SU-DHL-6 (cell line): Measurements from ENCODE around the gene ASTN2.

Experiments
- H2AFZ ChIP-seq: fragments of 200-600 bp; sonication (generic); 2 replicates; pipeline ENCODE4 v1.6.1; 2014; ENCODE audit warnings: low read depth, mild to moderate bottlenecking, moderate library complexity, mixed read lengths, antibody characterized with exemption, low read length; ENCODE audit not compliant: severe bottlenecking
- H3F3A ChIP-seq: fragments of 200-600 bp; shearing (Covaris generic); 2 replicates; pipeline ENCODE4 v1.6.0; 2016; ENCODE audit warnings: antibody characterized with exemption, mild to moderate bottlenecking; ENCODE audit not compliant: insufficient read depth
- H3K27ac ChIP-seq: fragments of 200-600 bp; sonication (generic); 2 replicates; pipeline ENCODE4 v1.5.1; 2016; ENCODE audit warnings: low read depth, mild to moderate bottlenecking, low read length, moderate library complexity, mixed read lengths
- H3K27me3 ChIP-seq: fragments of 200-600 bp; sonication (generic), shearing (Covaris generic); 2 replicates; pipeline ENCODE4 v1.6.0; 2014; ENCODE audit warnings: mild to moderate bottlenecking, low read length
- H3K36me3 ChIP-seq: fragments of 200-600 bp; sonication (generic); 2 replicates; pipeline ENCODE4 v1.6.1; 2014; ENCODE audit warnings: mild to moderate bottlenecking, low read length, mixed read lengths
- H3K4me2 ChIP-seq: fragments of 300-600, 200-600 bp; shearing (Covaris generic), sonication (generic); 2 replicates; pipeline ENCODE4 v1.6.0; 2014; ENCODE audit warnings: low read length, low read depth, mild to moderate bottlenecking; ENCODE audit not compliant: poor library complexity, severe bottlenecking
- H3K4me3 ChIP-seq: fragments of 200-600 bp; sonication (generic); 2 replicates; pipeline ENCODE4 v1.5.1; 2014; ENCODE audit warnings: antibody characterized with exemption, low read length, mild to moderate bottlenecking, mixed read lengths; ENCODE audit not compliant: insufficient read depth, poor library complexity, severe bottlenecking
- H3K79me2 ChIP-seq: fragments of 200-600 bp; sonication (generic); 2 replicates; pipeline ENCODE4 v1.6.1; 2014; ENCODE audit warnings: mild to moderate bottlenecking, low read length, moderate library complexity; ENCODE audit not compliant: insufficient read depth
- H3K9ac ChIP-seq: fragments of 200-600 bp; sonication (generic); 2 replicates; pipeline ENCODE4 v1.7.0; 2014; ENCODE audit warnings: mild to moderate bottlenecking, low read length
- H3K9me2 ChIP-seq: fragments of 200-600 bp; sonication (generic); replicated peaks from 2 replicates; pipeline ENCODE4 v1.6.1; 2014; ENCODE audit warnings: low read length; ENCODE audit not compliant: insufficient read depth
- H3K9me3 ChIP-seq: fragments of 200-600 bp; sonication (generic); 2 replicates; pipeline ENCODE4 v1.6.1; 2014; ENCODE audit warnings: low read length, mixed read lengths; ENCODE audit not compliant: insufficient read depth
- H4K20me1 ChIP-seq: fragments of 200-600 bp; sonication (generic); 2 replicates; pipeline ENCODE4 v1.6.1; 2014; ENCODE audit warnings: low read depth, mild to moderate bottlenecking, antibody characterized with exemption, low read length, moderate library complexity, mixed read lengths
- EZH2phosphoT487 ChIP-seq: fragments of 200-600 bp; sonication (generic), shearing (Covaris generic); conservative IDR thresholded peaks from 2 replicates; pipeline ENCODE4 v1.6.1; 2018; ENCODE audit warnings: mild to moderate bottlenecking, antibody characterized with exemption, low read length, moderate library complexity, mixed read lengths
- TF ChIP-seq, protein P1 (sequence below): fragments of 200-600 bp; sonication (generic); IDR thresholded peaks from one replicate; pipeline ENCODE4 v1.5.1; 2017; ENCODE audit warnings: antibody characterized with exemption, mild to moderate bottlenecking, low read length, moderate library complexity; ENCODE audit not compliant: insufficient read depth, poor library complexity, severe bottlenecking

The ASTN2 gene

DNA sequence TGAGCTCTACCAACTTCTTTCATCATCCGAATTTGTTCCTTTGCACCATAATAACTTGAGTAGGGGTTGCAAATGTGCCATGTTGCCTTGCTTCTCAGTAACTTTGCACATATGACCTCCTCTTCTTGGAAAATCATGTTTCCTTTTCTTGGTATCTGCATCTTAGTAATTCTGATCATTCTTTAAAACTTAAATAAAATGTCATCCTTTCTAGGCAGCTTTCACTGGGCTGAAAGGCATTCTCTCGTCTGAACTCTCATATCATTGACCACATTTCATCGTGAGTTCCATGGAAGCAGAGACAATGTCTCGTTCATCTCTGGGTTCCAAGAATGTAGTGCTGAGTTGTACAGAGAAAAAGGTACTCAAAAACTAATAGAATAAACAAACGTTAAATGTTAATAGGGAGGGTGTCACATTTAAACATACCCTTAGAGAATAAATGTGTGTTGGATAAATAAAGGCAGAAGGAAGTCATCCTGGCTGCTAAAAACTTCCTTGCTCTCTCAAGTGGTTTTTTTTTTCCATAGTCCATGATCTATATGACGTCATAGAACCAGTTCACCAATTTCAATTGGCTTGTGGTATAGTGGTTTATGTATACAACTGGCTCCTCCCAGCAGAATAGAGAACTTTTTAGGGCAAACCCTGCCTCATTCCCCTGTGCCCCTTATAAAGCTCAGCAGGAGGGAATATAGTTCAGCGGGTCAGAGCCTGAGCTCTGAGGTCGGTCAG is 945.9 kb downstream of the ASTN2 start:
- no peak overlapping the region for H3K4me2 ChIP-seq
- no peak overlapping the region for H3K9ac ChIP-seq
- TF ChIP-seq, protein P1, sequence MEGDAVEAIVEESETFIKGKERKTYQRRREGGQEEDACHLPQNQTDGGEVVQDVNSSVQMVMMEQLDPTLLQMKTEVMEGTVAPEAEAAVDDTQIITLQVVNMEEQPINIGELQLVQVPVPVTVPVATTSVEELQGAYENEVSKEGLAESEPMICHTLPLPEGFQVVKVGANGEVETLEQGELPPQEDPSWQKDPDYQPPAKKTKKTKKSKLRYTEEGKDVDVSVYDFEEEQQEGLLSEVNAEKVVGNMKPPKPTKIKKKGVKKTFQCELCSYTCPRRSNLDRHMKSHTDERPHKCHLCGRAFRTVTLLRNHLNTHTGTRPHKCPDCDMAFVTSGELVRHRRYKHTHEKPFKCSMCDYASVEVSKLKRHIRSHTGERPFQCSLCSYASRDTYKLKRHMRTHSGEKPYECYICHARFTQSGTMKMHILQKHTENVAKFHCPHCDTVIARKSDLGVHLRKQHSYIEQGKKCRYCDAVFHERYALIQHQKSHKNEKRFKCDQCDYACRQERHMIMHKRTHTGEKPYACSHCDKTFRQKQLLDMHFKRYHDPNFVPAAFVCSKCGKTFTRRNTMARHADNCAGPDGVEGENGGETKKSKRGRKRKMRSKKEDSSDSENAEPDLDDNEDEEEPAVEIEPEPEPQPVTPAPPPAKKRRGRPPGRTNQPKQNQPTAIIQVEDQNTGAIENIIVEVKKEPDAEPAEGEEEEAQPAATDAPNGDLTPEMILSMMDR: no peak
- TF ChIP-seq EZH2phosphoT487: no peak

DNA sequence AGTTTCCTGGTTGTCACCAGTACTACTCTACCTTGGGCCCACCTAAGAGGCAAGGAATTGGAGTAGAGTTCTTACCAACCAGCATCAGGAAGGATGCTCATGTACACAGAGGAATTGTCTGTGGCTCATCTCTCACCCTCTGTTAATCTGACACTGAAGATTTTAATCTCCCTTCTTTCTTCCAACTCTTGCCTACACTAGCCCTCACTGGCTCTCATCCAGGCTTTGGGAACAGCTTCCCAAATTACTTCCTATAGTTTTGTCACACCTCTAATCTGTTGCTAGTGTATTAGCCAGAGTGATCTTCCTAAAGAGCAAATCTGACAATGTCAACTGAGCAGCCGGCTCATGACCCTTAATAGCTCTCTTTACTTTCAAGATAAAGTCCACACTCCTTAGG is 946.5 kb downstream of the ASTN2 start:
- H3K27ac ChIP-seq: no peak overlapping the region

More for the DNA sequence above, 945.9 kb downstream of the ASTN2 start:
- Histone ChIP-seq H3K27ac (no peak overlapping the region), H3K9me3 (no peaks in the 10 kb centered on the region), H3K27me3 (no peaks in the 10 kb centered on the region), H4K20me1 (no peaks in the 10 kb centered on the region), H2AFZ (no peak overlapping the region), H3K9me2 (no peaks in the 10 kb centered on the region), H3K79me2 (no peaks in the 10 kb centered on the region), H3F3A (no peaks in the 10 kb centered on the region), H3K4me3 (no peak overlapping the region), H3K36me3 (no peaks in the 10 kb centered on the region)

DNA sequence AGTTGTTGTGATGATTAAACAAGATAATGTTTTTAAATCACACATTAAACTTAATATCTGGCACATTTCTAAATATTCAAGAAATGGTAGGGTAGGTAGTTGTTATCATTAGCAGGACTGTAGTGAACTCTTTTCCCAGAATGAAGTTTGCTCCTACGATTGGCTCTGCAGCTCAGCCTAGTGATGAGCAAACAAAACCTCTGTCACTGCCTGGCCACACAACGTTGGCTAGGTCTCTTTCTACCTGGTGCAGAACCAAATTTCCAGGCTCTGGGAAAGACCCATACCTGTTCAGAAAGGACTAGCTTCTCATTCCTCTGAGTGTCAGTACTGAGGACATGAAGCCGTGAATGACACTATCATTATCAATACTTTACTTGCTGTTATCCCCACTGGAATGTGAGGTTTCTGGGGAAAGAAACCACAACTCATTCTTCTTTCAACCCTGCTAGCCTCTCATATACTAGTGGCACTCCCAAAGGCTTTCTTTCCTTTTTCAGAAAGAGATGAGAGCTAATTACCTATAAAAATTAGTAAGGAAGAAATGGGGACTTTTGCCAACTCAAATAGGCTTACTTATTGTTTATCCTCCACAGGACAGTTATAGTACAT is 947.0 kb downstream of the ASTN2 start:
- Histone ChIP-seq H3K27me3 (no peaks in the 10 kb centered on the region), H3K79me2 (no peaks in the 10 kb centered on the region), H3K4me3 (no peak overlapping the region), H3F3A (no peaks in the 10 kb centered on the region), H3K9me3 (no peaks in the 10 kb centered on the region), H3K4me2 (no peak overlapping the region), H3K9me2 (no peaks in the 10 kb centered on the region), H3K27ac (no peak overlapping the region), H3K36me3 (no peaks in the 10 kb centered on the region), H4K20me1 (no peaks in the 10 kb centered on the region), H3K9ac (no peak overlapping the region), H2AFZ (no peak overlapping the region)
- TF ChIP-seq EZH2phosphoT487: no peak
- TF ChIP-seq, protein P1: no peak

More for the DNA sequence above, 946.5 kb downstream of the ASTN2 start:
- Histone ChIP-seq H2AFZ (no peak overlapping the region), H3K9me3 (no peaks in the 10 kb centered on the region), H3K9ac (no peak overlapping the region), H3K4me3 (no peak overlapping the region), H3K36me3 (no peaks in the 10 kb centered on the region), H3K27me3 (no peaks in the 10 kb centered on the region), H4K20me1 (no peaks in the 10 kb centered on the region), H3F3A (no peaks in the 10 kb centered on the region), H3K9me2 (no peaks in the 10 kb centered on the region), H3K79me2 (no peaks in the 10 kb centered on the region), H3K4me2 (no peak overlapping the region)
- TF ChIP-seq EZH2phosphoT487: no peak
- TF ChIP-seq, protein P1: no peak
